Hindlimb muscle (tissue), 1 donor: ENCODE measurements around the gene CYP4X1. TPM values are rescaled to one million over a fixed set of nuclear protein-coding genes. Genes with fewer than 3 reads are reported as not detected.
"Not testable (repeated sequence)": the region's sequence is repeated elsewhere in the genome, so short reads cannot be mapped to it uniquely, and the experiment has no call there.

Source experiments
- DNase-seq: peaks from one replicate; pipeline ENCODE4 v3.0.0-alpha.2; 2013
- polyA plus RNA-seq: library from polyadenylated mRNA; unstranded; fragments of 120-200 nt; gene quantifications from one replicate; pipeline ENCODE4 v1.2.1, GENCODE V29; 2013; ENCODE audit not compliant: insufficient read length

The CYP4X1 gene
- polyA plus RNA-seq, 1 donor, result 4.1 TPM

DNA sequence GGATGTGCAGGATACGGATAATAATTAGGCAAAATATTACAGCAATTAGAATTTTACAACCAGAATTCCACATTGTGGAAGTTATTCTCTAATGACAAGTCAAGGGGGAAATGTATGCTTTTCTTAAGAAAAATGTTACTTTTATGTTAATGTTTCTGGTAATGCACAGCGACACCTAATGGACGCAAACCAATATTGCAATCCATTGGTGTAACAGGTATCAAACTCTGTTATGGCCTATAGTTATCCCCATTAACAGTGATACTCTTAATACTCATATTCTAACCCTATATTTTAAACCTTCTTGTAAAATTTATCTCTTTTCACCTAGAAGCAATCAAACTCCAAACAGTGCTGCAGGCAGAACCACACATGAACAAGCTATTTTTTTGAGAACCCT, 65.9 kb downstream of the CYP4X1 start:
- DNase-seq, result peak; percentile 1

DNA sequence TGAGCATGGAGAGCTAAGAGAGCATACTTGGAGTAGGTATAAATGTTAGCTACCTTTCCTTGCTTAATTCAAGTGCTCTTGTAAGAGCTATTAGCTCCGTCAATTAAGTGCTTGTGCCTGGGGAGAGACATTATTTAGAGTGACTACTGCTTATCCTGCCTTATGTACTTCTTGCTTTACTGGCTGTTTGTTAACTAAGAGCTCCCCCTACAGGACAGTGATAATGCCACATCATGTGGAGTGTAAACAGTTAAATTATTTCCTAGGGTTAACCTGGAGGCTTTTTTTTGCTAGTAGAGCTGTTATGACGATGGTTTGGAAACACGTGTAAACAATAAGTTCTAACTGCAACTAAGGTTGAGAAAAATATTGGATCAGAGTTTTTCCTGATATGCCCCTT, 68.0 kb downstream of the CYP4X1 start:
- not testable (repeated sequence) for DNase-seq

Other genes with a start within 250 kb of the CYP4X1 start
- not detected for gene CYP4B1, start 224.6 kb upstream of the CYP4X1 start, polyA plus RNA-seq
- gene CYP4A11, start 82.2 kb upstream of the CYP4X1 start, polyA plus RNA-seq, result 0.22 TPM
- gene CYP4Z1, start 43.6 kb downstream of the CYP4X1 start, polyA plus RNA-seq, result 0.15 TPM
- 0.13 TPM for gene CYP4A22, start 113.8 kb downstream of the CYP4X1 start, polyA plus RNA-seq
- 0.59 TPM for gene PDZK1IP1, start 166.4 kb downstream of the CYP4X1 start, polyA plus RNA-seq
- 3.6 TPM for gene TAL1, start 208.6 kb downstream of the CYP4X1 start, polyA plus RNA-seq